ENCODE measurements around the gene CCNB1. TPM values are rescaled to one million over a fixed set of nuclear protein-coding genes. Genes with fewer than 3 reads are reported as not detected.

CCNB1 gene
- total RNA-seq, 1 donor from 2014 or later, result 3.6 TPM

DNA sequence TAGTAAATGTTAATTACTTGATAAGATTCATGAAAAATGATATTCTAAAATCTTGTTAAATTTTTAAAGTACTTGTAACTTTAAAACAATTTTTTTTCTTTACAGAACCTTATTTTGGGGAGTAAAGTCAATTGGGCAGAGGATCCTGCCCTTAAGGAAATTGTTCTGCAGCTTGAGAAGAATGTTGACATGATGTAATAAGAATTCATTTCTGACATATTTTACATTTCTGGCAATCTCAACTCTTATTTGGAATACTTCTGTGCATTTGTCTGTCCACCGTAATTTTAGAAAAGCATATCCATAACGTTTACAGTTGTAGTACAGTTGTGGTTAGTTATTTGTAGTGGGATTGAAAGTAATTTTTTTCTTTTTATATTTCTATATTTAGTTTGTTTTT, 42.7 kb downstream of the CCNB1 start:
- H3K36me3 ChIP-seq, result no peaks in the 10 kb centered on the region
- H3K4me3 ChIP-seq, result no peak overlapping the region
- no peak for ATAC-seq
- no peak for TF ChIP-seq CTCF (IDR thresholded peaks at IDR 0.05)
- DNase-seq, result no peak
- H3K27ac ChIP-seq, result no peak overlapping the region
- intact Hi-C loops (cut with DNase I), result no loop called here
- H3K9me3 ChIP-seq, result no peaks in the 10 kb centered on the region
- H3K27me3 ChIP-seq, result no peaks in the 10 kb centered on the region
- H3K4me1 ChIP-seq, result no peaks in the 10 kb centered on the region

- H3K9me3 ChIP-seq, result no peaks in the 10 kb centered on the region
- no peak for TF ChIP-seq CTCF (IDR thresholded peaks at IDR 0.05)
- no peak for ATAC-seq
- H3K27me3 ChIP-seq, result no peaks in the 10 kb centered on the region
- H3K36me3 ChIP-seq, result no peaks in the 10 kb centered on the region
- H3K27ac ChIP-seq, result no peak overlapping the region
- no peaks in the 10 kb centered on the region for H3K4me1 ChIP-seq
- intact Hi-C loops (cut with DNase I), result no loop called here
- H3K4me3 ChIP-seq, result no peak overlapping the region
- DNase-seq, result no peak
Measured at GRCh38 chr5:69211200-69211599, 44.2 kb downstream of the CCNB1 start.

DNA sequence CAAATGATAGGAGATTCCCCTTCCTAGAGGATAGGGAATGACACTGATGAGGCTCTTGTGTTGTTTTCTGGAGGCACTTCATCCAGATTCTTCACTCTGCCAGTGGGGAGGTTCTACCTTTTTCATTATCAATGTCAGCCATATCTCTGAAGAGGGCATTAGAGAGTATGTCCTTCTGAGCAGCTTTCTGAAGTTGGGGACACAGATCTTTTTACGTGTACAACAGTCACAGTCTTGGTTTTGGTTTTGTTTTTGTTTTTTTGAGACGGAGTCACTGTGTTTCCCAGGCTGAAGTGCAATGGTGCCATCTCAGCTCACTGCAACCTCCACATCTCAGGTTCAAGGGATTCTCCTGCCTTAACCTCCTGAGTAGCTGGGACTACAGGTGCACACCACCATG, 45.1 kb downstream of the CCNB1 start:
- H3K4me3 ChIP-seq, result no peak overlapping the region
- TF ChIP-seq CTCF (IDR thresholded peaks at IDR 0.05), result no peak
- H3K27me3 ChIP-seq, result no peaks in the 10 kb centered on the region
- no peaks in the 10 kb centered on the region for H3K4me1 ChIP-seq
- H3K9me3 ChIP-seq, result no peaks in the 10 kb centered on the region
- no peak overlapping the region for H3K27ac ChIP-seq
- H3K36me3 ChIP-seq, result no peaks in the 10 kb centered on the region
- intact Hi-C loops (cut with DNase I), result no loop called here
- ATAC-seq (no peak), DNase-seq (no peak)

DNA sequence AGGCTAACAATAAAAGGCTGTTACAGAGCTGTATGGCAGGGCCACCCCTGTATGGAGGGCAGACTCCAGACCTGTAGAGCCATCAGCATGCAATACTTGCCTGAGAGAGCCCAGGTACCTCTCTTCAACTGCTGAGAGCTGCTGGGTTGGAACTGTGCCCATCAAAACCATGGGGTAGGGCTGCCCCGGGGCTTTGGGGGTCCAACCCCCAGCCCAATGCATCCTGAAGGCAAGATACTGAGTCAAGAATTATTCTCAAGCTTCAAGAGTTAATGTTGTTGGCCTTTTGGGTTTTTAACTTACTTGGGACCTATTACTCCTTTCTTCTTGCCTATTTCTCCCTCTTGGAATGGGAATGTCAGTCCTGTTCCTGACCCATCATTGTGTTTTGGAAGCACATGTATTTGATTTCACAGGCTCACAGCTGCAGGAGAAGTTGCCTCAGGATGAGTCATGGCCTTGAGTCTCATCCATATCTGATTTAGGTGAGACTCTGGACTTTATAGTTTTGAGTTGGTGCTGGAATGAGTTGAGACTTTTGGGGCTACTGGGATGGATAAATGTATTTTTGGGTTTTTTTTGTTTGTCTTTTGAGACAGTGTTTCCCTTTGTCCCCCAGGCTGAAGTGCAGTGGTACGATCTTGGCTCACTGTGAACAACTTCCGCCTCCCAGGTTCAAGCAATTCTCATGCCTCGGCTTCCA, 46.7 kb downstream of the CCNB1 start:
- ATAC-seq (no peak), DNase-seq (no peak)
- no peak for TF ChIP-seq CTCF (IDR thresholded peaks at IDR 0.05)
- no peaks in the 10 kb centered on the region for H3K36me3 ChIP-seq
- no peaks in the 10 kb centered on the region for H3K9me3 ChIP-seq
- H3K27ac ChIP-seq, result no peak overlapping the region
- H3K4me1 ChIP-seq, result peaks cover 3% of the 10 kb centered on the region
- no peak overlapping the region for H3K4me3 ChIP-seq
- intact Hi-C loops (cut with DNase I), result no loop called here
- no peaks in the 10 kb centered on the region for H3K27me3 ChIP-seq

GRCh38 chr5:69217151-69217511, 50.2 kb downstream of the CCNB1 start:
- peaks cover 9% of the 10 kb centered on the region for H3K4me1 ChIP-seq
- TF ChIP-seq CTCF (IDR thresholded peaks at IDR 0.05), result no peak
- H3K36me3 ChIP-seq, result no peaks in the 10 kb centered on the region
- intact Hi-C loops (cut with DNase I), result no loop called here
- DNase-seq (no peak), ATAC-seq (no peak)
- peak overlapping the region; percentile 96 for H3K27ac ChIP-seq
- no peaks in the 10 kb centered on the region for H3K9me3 ChIP-seq
- peak overlapping the region; percentile 92 for H3K4me3 ChIP-seq
- H3K27me3 ChIP-seq, result no peaks in the 10 kb centered on the region

All from upper lobe of right lung (tissue), 1 donor.